LHCN-M2 (cell line): ENCODE measurements around the gene DDX3X. TPM values are rescaled to one million over a fixed set of nuclear protein-coding genes. Genes with fewer than 3 reads are reported as not detected.

ENCODE experiments used
- DNase-seq: peaks from one replicate; pipeline ENCODE4 v3.0.0-alpha.2; 2012; ENCODE audit warnings: low read depth
- total RNA-seq: library from RNA; depleted of rRNA; stranded (reverse); fragments of >200 nt; gene quantifications from 2 replicates; pipeline ENCODE4 v1.2.3, GENCODE V29; 2014; rRNA removed

Gene DDX3X
- total RNA-seq, 1 experiment from 2014 or later, result 190 TPM

DNA sequence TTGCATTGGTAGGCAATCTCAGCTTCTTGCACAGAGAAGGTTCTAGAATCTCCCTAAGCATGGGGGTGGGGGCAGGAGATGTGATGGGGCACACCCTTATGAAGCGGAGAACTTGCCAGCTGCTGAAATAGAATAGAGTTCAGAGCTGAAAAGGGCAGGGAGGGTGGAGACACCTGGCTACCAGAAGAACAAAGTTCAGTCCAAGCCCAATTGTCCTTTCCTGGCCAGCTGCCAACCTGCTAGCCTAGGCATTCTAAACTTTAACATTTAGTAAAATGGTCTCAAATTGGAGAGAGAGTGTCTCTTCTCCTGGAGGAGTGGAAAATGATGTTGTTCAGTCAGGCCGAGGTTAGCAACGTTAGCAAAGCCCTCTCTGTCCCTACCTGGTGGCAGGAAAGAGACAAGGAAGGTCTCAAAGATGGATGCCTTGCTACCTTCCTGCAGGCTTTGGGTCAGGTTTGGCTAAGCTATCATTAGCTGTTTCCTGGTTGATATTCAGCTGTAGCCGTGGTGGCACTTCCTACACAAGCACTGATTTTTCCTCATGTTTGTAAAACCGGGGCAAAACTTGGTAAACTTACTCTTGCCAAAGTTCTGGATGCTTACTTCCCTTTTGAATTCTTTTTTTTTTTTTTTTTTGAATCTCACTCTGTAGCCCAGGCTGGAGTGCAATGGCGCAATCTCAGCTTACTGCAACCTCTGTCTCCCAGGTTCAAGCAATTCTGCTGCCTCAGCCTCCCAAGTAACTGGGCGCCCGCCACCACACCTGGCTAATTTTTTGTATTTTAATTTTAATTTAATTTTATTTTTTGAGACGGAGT, 78.5 kb downstream of the DDX3X start:
- DNase-seq, result no peak

Other genes with a start within 250 kb of the DDX3X start
- gene USP9X, start 248.7 kb upstream of the DDX3X start, total RNA-seq, result 68.2 and 80.0 TPM in 2 replicates
- gene NYX, start 113.2 kb downstream of the DDX3X start, total RNA-seq, result not detected in 2 replicates